Measurements from ENCODE around the gene SUMO4. TPM values are rescaled to one million over a fixed set of nuclear protein-coding genes. Genes with fewer than 3 reads are reported as not detected.

SUMO4 gene
- total RNA-seq, 2 donors from 2014 or later = 1.3 to 1.9 TPM

DNA sequence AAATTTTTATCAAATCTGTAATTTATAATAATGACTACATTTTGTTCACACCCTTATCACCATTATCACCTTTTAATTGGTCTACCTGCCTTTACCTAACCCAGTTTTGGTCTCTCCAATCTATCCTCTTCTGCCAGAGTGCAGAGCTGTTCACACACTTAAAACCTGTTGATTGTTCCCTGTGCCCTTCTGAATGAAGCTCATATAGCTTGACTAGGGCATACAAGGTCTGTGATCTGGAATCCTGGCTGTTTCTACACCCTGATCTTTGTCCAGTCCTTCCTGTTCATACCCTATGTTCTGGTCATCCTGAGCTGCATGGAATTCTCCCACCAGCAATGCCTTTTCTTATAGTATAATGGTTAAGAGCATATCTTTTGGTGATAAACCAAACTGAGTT is 28.9 kb upstream of the SUMO4 start:
- H3K9ac ChIP-seq (ENCODE audit: extremely low read depth, low read length, poor library complexity, severe bottlenecking) = no peak overlapping the region
- Mint-ChIP-seq H3K9me3 (no peaks in the 10 kb centered on the region), H3K27ac (no peak overlapping the region), H3K4me3 (no peak overlapping the region), H3K27me3 (ENCODE audit: insufficient read depth) (no peaks in the 10 kb centered on the region), H3K36me3 (ENCODE audit: low read depth) (peaks cover 19% of the 10 kb centered on the region), H3K4me1 (peaks cover 2% of the 10 kb centered on the region)
- H3K36me3 ChIP-seq (ENCODE audit: control insufficient read depth, insufficient read depth, low read length) = peaks cover 33% of the 10 kb centered on the region
- H3K27ac ChIP-seq (ENCODE audit: low read depth, low read length) = no peak overlapping the region
- no peak for DNase-seq
- no peaks in the 10 kb centered on the region for H3K27me3 ChIP-seq (ENCODE audit: control insufficient read depth, insufficient read depth, low read length, poor library complexity, severe bottlenecking)
- H3K4me1 ChIP-seq (ENCODE audit: control insufficient read depth, insufficient read depth, low read length) = no peaks in the 10 kb centered on the region
- no peaks in the 10 kb centered on the region for H3K9me3 ChIP-seq (ENCODE audit: control insufficient read depth, low read length)
- H3K4me3 ChIP-seq (ENCODE audit: low read length) = no peak overlapping the region
- TF ChIP-seq, protein P1, sequence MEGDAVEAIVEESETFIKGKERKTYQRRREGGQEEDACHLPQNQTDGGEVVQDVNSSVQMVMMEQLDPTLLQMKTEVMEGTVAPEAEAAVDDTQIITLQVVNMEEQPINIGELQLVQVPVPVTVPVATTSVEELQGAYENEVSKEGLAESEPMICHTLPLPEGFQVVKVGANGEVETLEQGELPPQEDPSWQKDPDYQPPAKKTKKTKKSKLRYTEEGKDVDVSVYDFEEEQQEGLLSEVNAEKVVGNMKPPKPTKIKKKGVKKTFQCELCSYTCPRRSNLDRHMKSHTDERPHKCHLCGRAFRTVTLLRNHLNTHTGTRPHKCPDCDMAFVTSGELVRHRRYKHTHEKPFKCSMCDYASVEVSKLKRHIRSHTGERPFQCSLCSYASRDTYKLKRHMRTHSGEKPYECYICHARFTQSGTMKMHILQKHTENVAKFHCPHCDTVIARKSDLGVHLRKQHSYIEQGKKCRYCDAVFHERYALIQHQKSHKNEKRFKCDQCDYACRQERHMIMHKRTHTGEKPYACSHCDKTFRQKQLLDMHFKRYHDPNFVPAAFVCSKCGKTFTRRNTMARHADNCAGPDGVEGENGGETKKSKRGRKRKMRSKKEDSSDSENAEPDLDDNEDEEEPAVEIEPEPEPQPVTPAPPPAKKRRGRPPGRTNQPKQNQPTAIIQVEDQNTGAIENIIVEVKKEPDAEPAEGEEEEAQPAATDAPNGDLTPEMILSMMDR (conservative IDR thresholded peaks at IDR 0.05) = no peak

DNA sequence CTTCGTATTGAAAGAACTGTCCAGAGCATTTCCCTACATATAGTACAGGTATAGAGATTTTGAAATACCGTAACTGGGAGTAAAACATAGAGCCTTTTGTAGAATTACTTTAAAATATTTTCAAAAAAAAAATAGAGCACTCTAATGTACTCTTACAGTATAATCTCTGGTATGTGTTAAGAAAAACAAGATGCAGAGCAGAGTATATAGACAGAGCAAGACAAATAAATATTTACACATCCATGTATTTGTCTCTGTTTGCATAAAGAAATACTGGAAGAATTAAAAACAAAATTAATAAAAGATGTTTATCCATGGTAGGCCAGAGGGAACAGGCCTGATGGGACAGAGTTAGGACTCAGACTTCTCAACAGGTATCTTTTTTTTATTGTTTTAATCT is 28.0 kb upstream of the SUMO4 start:
- Histone ChIP-seq H3K27ac (ENCODE audit: low read depth, low read length) (no peak overlapping the region), H3K4me3 (ENCODE audit: low read length) (no peak overlapping the region), H3K36me3 (ENCODE audit: control insufficient read depth, insufficient read depth, low read length) (peaks cover 33% of the 10 kb centered on the region), H3K4me1 (ENCODE audit: control insufficient read depth, insufficient read depth, low read length) (no peaks in the 10 kb centered on the region), H3K27me3 (ENCODE audit: control insufficient read depth, insufficient read depth, low read length, poor library complexity, severe bottlenecking) (no peaks in the 10 kb centered on the region), H3K9ac (ENCODE audit: extremely low read depth, low read length, poor library complexity, severe bottlenecking) (no peak overlapping the region), H3K9me3 (ENCODE audit: control insufficient read depth, low read length) (no peaks in the 10 kb centered on the region)
- no peaks in the 10 kb centered on the region for H3K27me3 Mint-ChIP-seq (ENCODE audit: insufficient read depth)
- H3K27ac Mint-ChIP-seq = no peak overlapping the region
- peaks cover 2% of the 10 kb centered on the region for H3K4me1 Mint-ChIP-seq
- TF ChIP-seq, protein P1 (conservative IDR thresholded peaks at IDR 0.05) = no peak
- peaks cover 24% of the 10 kb centered on the region for H3K36me3 Mint-ChIP-seq (ENCODE audit: low read depth)
- H3K4me3 Mint-ChIP-seq = no peak overlapping the region
- 100% methylated on average over 1 of the region's 2 CpGs; no CpG with 5 or more reads in 1 of the 2 experiments for WGBS, 2 experiments (ENCODE audit: insufficient coverage in 1 of 2, insufficient read length in 1 of 2)
- DNase-seq = no peak
- peaks cover 2% of the 10 kb centered on the region for H3K9me3 Mint-ChIP-seq

DNA sequence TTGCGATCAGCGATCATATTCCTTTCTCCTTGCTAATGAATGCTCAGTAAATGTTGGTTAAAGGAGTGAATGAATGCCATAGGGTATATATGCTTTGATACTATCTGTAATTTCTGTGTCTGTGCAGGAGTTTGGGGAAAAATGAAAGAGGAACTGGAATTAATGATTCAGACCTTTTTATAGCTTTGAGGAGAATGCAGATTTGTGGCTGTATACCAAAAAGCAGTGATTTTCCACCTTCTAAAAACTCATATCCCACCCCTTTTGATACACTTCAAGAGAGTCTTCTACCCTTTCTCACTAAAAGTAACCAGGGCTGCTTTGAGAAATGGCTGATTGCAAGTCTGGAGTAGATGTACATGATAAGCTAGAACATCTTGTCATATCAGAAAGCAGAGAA is 26.6 kb upstream of the SUMO4 start:
- H3K4me3 Mint-ChIP-seq = no peak overlapping the region

More for the DNA sequence above, 26.6 kb upstream of the SUMO4 start:
- H3K27me3 Mint-ChIP-seq (ENCODE audit: insufficient read depth) = no peaks in the 10 kb centered on the region
- no peak overlapping the region for H3K9ac ChIP-seq (ENCODE audit: extremely low read depth, low read length, poor library complexity, severe bottlenecking)
- WGBS, 2 experiments (ENCODE audit: insufficient coverage in 1 of 2, insufficient read length in 1 of 2) = 91% methylated on average over 2 of the region's 2 CpGs; no CpG with 5 or more reads in 1 of the 2 experiments
- TF ChIP-seq, protein P1 (conservative IDR thresholded peaks at IDR 0.05) = no peak
- H3K4me1 ChIP-seq (ENCODE audit: control insufficient read depth, insufficient read depth, low read length) = no peaks in the 10 kb centered on the region
- no peak overlapping the region for H3K27ac Mint-ChIP-seq
- no peaks in the 10 kb centered on the region for H3K27me3 ChIP-seq (ENCODE audit: control insufficient read depth, insufficient read depth, low read length, poor library complexity, severe bottlenecking)
- peaks cover 36% of the 10 kb centered on the region for H3K36me3 Mint-ChIP-seq (ENCODE audit: low read depth)
- no peak overlapping the region for H3K4me3 ChIP-seq (ENCODE audit: low read length)
- no peaks in the 10 kb centered on the region for H3K9me3 ChIP-seq (ENCODE audit: control insufficient read depth, low read length)
- no peak for DNase-seq
- H3K27ac ChIP-seq (ENCODE audit: low read depth, low read length) = no peak overlapping the region
- peaks cover 2% of the 10 kb centered on the region for H3K4me1 Mint-ChIP-seq
- peaks cover 46% of the 10 kb centered on the region for H3K36me3 ChIP-seq (ENCODE audit: control insufficient read depth, insufficient read depth, low read length)
- H3K9me3 Mint-ChIP-seq = peaks cover 2% of the 10 kb centered on the region

Data from endodermal cell (in vitro differentiated cells).